AG04449 (cell line): Measurements from ENCODE around the gene HIP1R.
A peak's percentile ranks its signal among the peaks of the same experiment; 100 is the strongest.

Experiments
- CTCF ChIA-PET: fragments of 350-600 bp; formaldehyde crosslinking; extraction: SDS; loops from one replicate; lab custom pipeline; 2021; ENCODE audit warnings: antibody characterized with exemption; lab: Yijun Ruan, JAX
- POLR2A ChIA-PET: fragments of 400-600, 350-600 bp; formaldehyde crosslinking; extraction: SDS; loops from one replicate; lab custom pipeline; 2020; ENCODE audit warnings: antibody characterized with exemption, inconsistent platforms; lab: Yijun Ruan, JAX
- DNase-seq: peaks from one replicate; pipeline ENCODE4 v3.0.0-alpha.2; 2010; ENCODE audit warnings: low read depth, low spot score
- H3K4me3 ChIP-seq: 2 replicates; pipeline ENCODE4 v1.5.1; 2011; ENCODE audit warnings: low read depth, mild to moderate bottlenecking, control low read depth, low read length
- CTCF ChIP-seq: IDR thresholded peaks from one replicate; pipeline ENCODE4 v1.5.1; 2011; ENCODE audit warnings: mild to moderate bottlenecking, moderate library complexity, low read length, control low read depth, inconsistent platforms; ENCODE audit not compliant: insufficient read depth; ENCODE audit errors: missing control alignments

HIP1R gene

GRCh38 chr12:122866379-122866778, 31.1 kb downstream of the HIP1R start:
- ChIA-PET CTCF (interaction anchor here (1.6 to 18.4 kb wide), 3 partner anchors 8 to 85 kb away, joined by 4 to 449 read pairs (median 15); no protein-coding TSS in a partner anchor), POLR2A (no interaction called here)
- H3K4me3 ChIP-seq, result no peak overlapping the region
- no peak for DNase-seq
- no peak for TF ChIP-seq CTCF

- ChIA-PET POLR2A (no interaction called here), CTCF (interaction anchor here (18.4 kb wide), 1 partner anchor 84 kb away, joined by 449 read pairs; no protein-coding TSS in a partner anchor)
- TF ChIP-seq CTCF, result no peak
- H3K4me3 ChIP-seq, result no peak overlapping the region
- DNase-seq, result no peak
Observed at GRCh38 chr12:122866950-122867607, 31.8 kb downstream of the HIP1R start.

- ChIA-PET POLR2A (no interaction called here), CTCF (interaction anchor here (1.0 to 18.4 kb wide), 5 partner anchors 7 to 84 kb away, joined by 3 to 449 read pairs (median 4); no protein-coding TSS in a partner anchor)
- TF ChIP-seq CTCF, result peak; percentile 7
- DNase-seq, result no peak
- H3K4me3 ChIP-seq, result no peak overlapping the region
Observed at GRCh38 chr12:122867691-122868461, 32.6 kb downstream of the HIP1R start.

GRCh38 chr12:122868471-122869177, 33.4 kb downstream of the HIP1R start:
- CTCF ChIA-PET, result interaction anchor here (0.5 to 18.4 kb wide), 6 partner anchors 8 to 83 kb away, joined by 3 to 449 read pairs (median 4); no protein-coding TSS in a partner anchor

GRCh38 chr12:122869207-122869973, 34.1 kb downstream of the HIP1R start:
- H3K4me3 ChIP-seq, result no peak overlapping the region
- no peak for DNase-seq
- POLR2A ChIA-PET, result no interaction called here
- TF ChIP-seq CTCF, result no peak
- CTCF ChIA-PET, result interaction anchor here (0.5 to 18.4 kb wide), 5 partner anchors 9 to 82 kb away, joined by 3 to 449 read pairs (median 9); no protein-coding TSS in a partner anchor

More at GRCh38 chr12:122868471-122869177, 33.4 kb downstream of the HIP1R start:
- POLR2A ChIA-PET, result no interaction called here
- H3K4me3 ChIP-seq, result no peak overlapping the region
- DNase-seq, result no peak
- no peak for TF ChIP-seq CTCF
